Epidermal melanocyte (primary cell): ENCODE results near the gene SLC4A9.
"Not testable (repeated sequence)": the region's sequence is repeated elsewhere in the genome, so short reads cannot be mapped to it uniquely, and the experiment has no call there.

Experiments used
- DNase-seq: peaks from one replicate; pipeline ENCODE4 v3.0.0; 2011; ENCODE audit warnings: low spot score; ENCODE audit not compliant: insufficient read length

SLC4A9 gene

DNA sequence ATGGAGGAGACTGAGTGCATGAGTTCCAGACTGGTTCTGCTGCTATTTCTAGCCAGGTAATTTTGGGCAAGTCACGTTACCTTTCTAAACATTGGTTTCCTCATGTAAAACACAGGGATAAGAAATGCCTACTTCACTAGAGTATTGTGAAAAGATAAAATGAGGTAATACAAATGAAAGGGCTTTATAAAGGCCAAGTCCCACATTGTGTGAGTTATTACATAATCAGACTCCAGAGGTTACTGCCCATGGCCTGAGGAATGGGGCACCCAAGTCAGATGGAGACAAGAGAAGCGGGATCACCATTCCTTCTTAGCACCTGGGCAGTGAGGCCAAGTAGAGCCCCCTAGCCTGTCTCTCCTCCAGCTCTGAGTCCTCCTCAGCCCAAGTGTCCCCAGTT, 21.1 kb upstream of the SLC4A9 start:
- DNase-seq: no peak

- no peak for DNase-seq
Measured at GRCh38 chr5:140339636-140340035, 20.4 kb upstream of the SLC4A9 start.

DNA sequence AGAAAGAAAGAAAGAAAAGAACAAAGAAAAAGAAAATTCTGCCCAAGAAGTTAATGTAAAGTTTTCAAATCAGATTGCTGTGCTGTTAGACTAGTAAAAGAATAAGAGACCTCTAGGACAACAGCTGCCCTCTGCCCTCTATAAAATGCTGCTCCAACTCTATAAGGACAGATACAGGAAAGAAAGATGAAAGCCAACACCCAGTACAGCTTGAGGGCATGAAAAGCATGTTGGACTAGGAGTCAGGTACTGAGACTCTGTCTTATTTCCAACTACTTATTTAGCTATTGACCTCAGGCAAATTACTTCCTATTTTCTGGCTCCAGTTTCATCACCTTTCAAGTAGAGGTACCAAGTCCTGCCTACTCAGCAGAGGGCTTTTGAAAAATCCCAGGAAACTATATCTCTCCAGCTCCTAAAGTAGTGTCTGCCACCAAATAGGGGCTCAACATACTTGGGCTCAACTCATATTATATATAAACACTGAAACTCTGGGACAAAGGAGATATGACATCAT, 19.3 kb upstream of the SLC4A9 start:
- no peak for DNase-seq

DNA sequence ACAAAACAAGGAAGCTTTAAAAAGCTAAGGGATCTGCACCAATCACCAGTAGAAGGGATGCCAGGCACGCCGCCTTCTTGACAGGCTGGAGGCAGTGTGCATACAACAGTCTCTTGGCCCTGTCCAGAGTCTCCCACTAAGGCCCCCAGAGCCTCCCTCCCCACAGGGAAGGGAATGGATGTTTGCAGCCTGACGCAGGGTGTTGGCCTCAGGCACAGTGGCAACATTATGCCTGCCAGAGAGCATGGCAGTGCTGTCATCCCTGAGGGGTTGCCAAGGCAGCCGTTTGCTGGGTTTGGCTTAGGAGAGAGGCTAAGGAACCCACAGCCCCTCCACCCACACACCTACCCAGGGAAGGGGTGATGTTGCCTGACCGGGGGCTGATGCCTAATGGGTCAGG, 18.4 kb upstream of the SLC4A9 start:
- DNase-seq: no peak

GRCh38 chr5:140342287-140342686, 17.7 kb upstream of the SLC4A9 start:
- DNase-seq: no peak

DNA sequence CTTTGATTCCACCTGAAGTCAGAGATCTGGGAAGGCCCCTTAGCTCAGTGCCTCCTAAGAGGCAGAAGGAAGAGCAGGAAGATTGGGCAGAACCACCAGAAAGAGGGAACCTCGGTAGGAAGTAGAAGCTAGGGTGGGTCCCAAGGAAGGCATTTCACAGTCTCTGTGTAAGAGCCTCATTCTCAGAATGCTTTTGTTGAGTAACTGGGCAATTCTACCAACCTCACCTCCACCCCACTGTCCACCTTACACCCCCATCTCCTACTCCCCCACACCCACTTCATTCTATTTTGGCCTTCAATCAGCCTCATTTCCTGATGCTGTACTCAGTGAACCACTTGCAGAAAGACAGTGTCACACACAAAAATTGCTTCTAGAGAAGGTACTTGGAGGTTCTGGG, 17.1 kb upstream of the SLC4A9 start:
- no peak for DNase-seq

- DNase-seq: not testable (repeated sequence)
Measured at GRCh38 chr5:140343849-140344248, 16.1 kb upstream of the SLC4A9 start.

- DNase-seq: no peak
Measured at GRCh38 chr5:140344683-140345423, 15.1 kb upstream of the SLC4A9 start.

GRCh38 chr5:140345919-140346347, 14.1 kb upstream of the SLC4A9 start:
- peak; percentile 40 for DNase-seq

- peak; percentile 83 for DNase-seq
Measured at GRCh38 chr5:140346348-140347221, 13.4 kb upstream of the SLC4A9 start, which contains the start of gene HBEGF. Gene HBEGF (minus strand): TSS chr5:140346603. CDS start chr5:140346328, 275 bp downstream.

DNA sequence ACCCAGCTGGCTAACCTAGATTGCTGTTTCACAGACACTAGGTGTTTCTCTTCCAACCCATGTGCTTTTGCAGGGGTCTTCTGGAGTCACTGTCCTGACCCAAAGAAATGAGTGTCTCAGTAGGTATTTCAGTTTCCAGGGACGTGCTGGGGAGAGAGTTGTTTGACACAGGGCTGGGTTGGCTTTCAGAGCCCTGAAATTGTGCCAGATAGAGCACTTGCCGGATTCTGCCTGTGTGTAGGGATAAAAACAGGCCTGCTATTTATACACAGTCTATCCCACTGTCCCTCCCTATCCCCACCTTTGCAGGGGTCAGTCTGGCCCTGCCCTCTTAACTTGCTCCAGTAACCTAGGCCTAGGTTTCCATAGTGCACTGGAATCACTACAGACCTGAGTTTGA, 12.6 kb upstream of the SLC4A9 start:
- DNase-seq: no peak

DNA sequence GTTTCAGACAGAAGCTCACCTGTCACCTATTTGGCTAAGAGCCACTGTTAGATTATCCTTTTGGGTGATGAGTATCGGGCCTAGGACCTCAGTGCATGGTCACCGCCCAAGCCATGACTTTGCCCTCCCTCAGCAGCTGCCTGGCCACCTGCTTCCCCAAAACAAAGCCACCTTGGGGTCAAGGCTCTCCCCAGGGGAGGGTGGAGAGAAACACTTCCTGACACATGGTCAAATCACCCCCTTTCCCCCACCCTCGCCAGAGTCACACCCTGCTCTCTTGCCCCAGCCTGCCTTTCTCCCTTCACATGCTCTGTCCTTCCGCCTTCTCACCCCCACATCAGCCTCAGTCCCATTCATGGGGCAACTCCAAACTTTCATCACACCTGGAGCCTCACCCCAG, 11.9 kb upstream of the SLC4A9 start:
- DNase-seq: no peak

DNA sequence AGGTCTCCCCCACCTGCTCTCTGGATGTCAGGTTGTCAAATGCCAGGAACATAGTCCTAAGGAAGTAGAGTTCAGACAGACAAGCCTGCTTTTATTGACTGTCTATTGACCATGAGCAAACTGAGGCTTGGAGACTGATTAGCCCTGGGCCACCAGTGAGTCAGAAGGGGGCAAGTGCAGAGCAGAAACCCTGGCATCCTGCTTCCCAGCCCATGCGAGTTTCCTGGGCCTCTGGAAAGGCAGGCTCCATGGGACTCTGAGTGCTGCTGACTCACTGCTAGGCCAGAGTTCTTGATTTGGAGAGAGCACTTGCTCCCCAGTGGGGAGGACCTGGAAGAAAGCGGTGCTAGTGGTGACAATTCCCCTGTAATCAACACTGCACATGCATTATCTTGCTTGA, 10.8 kb upstream of the SLC4A9 start:
- no peak for DNase-seq

GRCh38 chr5:140351609-140352334, 8.2 kb upstream of the SLC4A9 start:
- peak; percentile 62 for DNase-seq

GRCh38 chr5:140355546-140355945, 4.4 kb upstream of the SLC4A9 start:
- DNase-seq: no peak

- no peak for DNase-seq
Measured at GRCh38 chr5:140356853-140357725, 2.9 kb upstream of the SLC4A9 start.

DNA sequence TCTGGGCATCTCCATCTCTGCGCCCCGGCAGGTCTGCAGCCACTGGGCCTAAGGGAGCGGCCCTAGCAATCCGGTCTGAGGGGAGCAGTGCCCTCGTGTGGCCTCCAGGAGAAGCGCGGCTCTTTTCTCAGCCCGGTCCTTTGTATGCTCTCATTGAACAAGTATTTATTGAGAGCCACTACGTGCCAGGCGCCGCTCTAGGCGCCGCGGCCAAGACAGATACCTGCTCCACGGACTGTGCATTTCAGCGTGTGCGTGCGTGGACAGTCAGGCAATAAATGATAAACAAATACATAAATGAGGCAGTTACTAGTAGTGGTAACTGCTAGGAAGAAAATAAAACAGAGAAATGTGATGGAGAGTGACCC, 2.3 kb upstream of the SLC4A9 start:
- peak; percentile 87 for DNase-seq

- no peak for DNase-seq
Measured at GRCh38 chr5:140358738-140359310, 1.2 kb upstream of the SLC4A9 start.

DNA sequence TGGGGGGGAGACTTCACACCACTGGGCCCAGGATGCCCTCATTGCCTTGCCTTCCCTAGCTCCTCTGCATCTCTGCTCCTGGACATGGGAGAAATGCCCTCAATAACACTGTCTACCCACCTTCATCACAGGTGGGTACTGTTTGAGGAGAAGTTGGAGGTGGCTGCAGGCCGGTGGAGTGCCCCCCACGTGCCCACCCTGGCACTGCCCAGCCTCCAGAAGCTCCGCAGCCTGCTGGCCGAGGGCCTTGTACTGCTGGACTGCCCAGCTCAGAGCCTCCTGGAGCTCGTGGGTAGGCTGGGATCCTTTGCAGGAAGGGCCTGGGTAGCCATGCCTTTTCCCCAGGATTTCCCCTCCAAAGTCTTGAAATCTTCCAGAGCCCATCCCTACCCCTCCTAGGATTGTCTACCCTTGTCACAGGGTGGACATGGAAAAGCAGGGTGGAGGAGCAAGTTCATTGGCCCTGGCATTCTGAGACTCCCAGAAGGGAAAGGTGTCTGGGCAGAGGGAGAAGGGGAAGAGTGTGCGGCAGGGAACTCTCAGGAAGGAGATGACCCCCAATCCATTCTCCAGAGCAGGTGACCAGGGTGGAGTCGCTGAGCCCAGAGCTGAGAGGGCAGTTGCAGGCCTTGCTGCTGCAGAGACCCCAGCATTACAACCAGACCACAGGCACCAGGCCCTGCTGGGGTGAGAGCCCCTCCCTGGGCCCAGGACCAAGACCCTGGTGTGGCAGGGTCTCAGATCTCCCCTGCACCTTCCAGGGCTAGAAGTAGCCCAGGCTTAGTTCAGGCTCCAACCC, 886 bp downstream of the SLC4A9 start:
- DNase-seq: no peak

DNA sequence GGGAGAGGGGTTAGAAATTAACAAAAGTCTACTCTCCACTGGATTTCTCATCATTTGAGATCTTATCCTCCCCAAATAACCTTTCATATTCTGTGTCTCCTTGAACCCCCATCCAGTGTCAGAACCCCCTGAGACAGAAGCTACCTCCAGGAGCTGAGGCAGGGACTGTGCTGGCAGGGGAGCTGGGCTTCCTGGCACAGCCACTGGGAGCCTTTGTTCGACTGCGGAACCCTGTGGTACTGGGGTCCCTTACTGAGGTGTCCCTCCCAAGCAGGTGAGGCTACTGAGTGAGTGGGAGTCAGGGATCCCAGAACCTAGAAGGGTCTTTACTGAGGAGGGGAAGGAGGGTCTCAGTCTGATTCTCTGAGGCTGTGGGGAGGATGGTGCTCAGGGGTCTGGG, 1.9 kb downstream of the SLC4A9 start:
- no peak for DNase-seq
